GM12864 (cell line): ENCODE results near the gene IQSEC1.
A peak's percentile ranks its signal among the peaks of the same experiment; 100 is the strongest.

Experiments used
- DNase-seq: peaks from one replicate; pipeline ENCODE4 v3.0.0-alpha.2; 2011; ENCODE audit warnings: low read depth
- H3K4me3 ChIP-seq: 2 replicates; pipeline ENCODE4 v1.5.1; 2011; ENCODE audit warnings: mild to moderate bottlenecking, low read depth, low read length, control low read depth
- TF ChIP-seq, protein P1 (sequence below): IDR thresholded peaks from 2 replicates; pipeline ENCODE4 v1.5.1; 2011; ENCODE audit warnings: low read depth, mild to moderate bottlenecking, moderate library complexity, low read length, control low read depth, inconsistent platforms; ENCODE audit errors: missing control alignments

Gene IQSEC1

DNA sequence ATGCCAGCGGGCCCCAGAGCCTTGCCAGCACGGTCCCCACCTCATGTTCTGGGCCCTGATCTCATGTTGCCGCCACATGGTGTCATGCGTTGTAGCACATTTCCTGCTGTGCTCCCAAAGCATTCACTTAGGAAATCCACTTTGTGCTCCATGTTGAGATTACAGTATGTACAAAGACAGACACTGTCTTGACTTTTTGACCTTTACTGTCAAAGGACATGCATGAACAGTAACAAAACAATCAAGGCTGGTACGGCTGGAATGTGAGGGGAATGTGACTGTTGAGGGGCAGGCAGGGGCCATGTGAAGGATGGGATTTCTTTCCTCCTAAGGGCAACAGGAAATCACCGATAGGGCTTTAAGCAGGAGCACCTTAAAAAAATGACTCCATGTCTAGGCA lies 178.6 kb downstream of the IQSEC1 start:
- no peak for DNase-seq
- no peak overlapping the region for H3K4me3 ChIP-seq
- TF ChIP-seq, protein P1, sequence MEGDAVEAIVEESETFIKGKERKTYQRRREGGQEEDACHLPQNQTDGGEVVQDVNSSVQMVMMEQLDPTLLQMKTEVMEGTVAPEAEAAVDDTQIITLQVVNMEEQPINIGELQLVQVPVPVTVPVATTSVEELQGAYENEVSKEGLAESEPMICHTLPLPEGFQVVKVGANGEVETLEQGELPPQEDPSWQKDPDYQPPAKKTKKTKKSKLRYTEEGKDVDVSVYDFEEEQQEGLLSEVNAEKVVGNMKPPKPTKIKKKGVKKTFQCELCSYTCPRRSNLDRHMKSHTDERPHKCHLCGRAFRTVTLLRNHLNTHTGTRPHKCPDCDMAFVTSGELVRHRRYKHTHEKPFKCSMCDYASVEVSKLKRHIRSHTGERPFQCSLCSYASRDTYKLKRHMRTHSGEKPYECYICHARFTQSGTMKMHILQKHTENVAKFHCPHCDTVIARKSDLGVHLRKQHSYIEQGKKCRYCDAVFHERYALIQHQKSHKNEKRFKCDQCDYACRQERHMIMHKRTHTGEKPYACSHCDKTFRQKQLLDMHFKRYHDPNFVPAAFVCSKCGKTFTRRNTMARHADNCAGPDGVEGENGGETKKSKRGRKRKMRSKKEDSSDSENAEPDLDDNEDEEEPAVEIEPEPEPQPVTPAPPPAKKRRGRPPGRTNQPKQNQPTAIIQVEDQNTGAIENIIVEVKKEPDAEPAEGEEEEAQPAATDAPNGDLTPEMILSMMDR: no peak

DNA sequence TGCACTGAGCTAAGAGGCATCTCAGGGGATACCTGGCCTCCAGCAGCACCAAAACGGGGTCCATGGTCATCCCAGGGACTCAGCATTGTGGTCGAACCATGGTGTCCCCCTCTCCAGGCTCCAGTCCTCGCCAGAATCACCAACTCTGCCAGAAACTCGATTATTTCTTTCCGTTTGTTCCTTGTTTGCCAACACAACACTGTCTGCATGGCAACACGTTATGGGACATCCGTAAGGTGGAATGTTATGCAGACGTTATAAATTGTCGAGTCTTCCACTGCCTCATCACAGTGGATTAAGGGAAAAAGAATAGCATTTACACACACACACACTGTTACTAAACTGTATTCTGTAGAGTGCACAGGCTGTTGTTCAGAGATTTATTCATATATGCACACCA lies 179.4 kb downstream of the IQSEC1 start:
- no peak for DNase-seq
- TF ChIP-seq, protein P1: no peak
- H3K4me3 ChIP-seq: no peak overlapping the region

DNA sequence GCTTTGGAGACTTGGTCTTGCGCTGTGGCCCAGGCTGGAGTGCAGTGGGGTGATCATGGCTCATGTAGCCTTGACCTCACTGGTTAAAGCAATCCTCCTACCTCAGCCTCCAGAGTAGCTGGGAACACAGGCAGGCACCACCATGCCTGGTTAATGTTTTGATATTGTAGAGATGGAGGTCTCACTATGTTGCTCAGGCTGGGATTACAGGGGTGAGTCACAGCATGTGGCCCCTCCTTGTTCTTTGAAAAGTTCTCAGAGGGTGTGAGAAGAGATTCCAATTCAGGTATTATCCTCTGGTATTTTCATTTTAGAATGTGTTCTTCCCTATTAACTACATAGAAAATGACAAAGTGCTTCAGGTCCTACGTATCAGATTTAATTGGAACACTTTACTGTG lies 180.0 kb downstream of the IQSEC1 start:
- H3K4me3 ChIP-seq: no peak overlapping the region
- TF ChIP-seq, protein P1: no peak
- no peak for DNase-seq

DNA sequence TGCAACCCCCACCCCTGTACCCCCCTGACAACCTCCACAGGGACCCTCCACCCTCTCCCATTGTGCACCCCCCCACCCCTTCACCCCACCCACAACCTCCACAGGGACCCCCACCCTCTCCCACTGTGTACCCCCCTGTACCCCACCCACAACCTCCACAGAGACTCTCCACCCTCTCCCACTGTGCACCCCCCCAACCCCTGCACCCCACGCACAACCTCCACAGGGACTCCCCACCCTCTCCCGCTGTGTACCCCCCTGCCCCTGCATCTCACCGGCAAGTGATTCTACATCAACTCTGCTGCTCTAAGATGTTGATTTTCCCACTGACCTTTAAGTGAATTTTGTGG lies 180.4 kb downstream of the IQSEC1 start:
- TF ChIP-seq, protein P1: no peak
- no peak overlapping the region for H3K4me3 ChIP-seq
- no peak for DNase-seq

DNA sequence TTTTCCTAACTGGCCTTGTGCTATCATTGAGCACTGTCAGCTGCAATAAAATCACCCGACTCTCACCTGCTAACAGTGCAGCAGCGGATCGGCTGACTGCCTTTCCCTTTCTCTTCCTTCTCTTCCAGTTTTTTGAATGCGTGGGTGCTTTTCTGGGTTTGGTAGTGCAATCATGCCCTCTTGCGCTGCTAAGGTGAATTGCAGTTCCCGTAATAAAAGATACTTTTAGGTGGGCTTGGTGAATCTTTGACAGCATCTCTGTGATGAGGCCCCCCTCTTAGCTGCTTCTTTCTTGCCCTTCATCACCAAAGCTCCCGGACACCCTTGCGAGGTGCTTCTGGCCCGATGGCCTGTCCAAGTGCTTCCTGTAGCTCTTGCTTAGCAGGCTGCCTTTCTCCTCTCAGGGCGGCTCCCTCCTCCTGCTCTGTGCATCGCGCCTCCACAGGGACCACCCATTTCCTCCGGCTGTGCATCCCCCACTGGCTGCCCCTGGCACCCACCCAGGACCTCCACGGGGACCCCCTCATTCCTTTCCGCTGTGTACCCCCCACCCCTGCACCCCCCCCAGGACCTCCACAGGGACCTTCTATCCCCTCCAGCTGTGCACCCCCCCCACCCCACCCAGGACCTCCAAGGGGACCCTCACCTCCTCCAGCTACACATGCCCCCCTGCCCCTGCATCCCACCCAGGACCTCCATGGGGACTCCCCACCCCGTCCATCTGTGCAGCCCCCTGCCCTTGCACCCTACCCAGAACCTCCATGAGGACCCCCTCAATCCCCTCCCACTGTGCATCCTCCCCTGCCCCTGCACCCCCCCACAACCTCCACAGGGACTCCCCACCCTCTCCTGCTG lies 181.0 kb downstream of the IQSEC1 start:
- no peak overlapping the region for H3K4me3 ChIP-seq
- TF ChIP-seq, protein P1: peak; percentile 94
- no peak for DNase-seq

DNA sequence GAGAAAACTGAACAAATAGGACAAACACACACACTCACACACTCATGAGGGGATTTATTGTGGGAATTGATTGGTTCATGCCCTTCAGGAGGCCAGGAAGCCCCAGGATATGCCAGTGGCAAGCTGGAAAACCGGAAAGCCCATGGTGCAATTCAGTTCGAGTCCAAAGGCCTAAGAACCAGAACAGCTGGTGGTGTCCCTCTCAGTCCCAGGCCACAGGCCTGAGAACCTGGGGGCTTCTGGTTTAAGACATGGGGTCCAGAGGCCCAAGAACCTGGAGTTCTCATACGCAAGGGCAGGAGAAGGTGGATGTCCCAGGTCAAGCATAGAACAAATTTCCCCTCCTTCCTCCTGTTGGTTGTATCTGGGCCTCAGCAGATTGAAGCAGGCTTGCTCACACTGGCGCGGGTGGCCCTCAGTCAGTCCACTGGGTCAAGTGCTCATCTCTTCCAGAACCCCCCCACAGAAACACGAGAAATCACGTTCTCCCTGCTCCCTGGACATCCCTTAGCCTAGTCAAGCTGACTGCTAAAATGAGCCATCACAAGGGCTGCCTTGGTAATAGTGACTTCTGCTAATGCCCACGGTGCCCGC lies 181.7 kb downstream of the IQSEC1 start:
- DNase-seq: no peak
- TF ChIP-seq, protein P1: no peak
- H3K4me3 ChIP-seq: no peak overlapping the region
